ENCODE measurements around the gene ASB6.

Gene ASB6

DNA sequence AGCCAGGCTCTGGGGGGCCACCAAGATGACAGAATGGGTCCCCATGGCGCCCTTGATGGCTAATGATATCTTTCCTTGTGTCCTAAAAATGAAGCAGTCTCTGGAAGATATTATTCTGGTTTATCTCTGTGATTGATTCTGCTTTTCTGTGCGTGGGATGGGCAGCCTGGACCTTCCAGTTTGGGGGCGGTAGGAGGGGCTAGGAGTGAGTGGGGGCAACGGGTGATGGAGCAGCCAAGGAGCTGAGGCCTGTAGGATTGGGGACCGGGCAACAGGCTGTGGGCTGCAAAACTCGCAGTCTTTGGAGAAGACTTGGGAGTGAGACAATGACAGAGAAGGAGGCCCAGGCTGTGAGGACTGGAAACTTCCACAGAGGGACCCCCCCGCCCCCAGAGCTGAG lies 32.3 kb upstream of the ASB6 start:
- TF ChIP-seq SIN3A (IDR thresholded peaks at IDR 0.05; ENCODE audit: borderline replicate concordance, insufficient read depth, low read length) (no peak), POLR2AphosphoS5 (IDR thresholded peaks at IDR 0.05; ENCODE audit: low read depth, low read length) (no peak), FOXP2 (optimal IDR thresholded peaks at IDR 0.05; ENCODE audit: borderline replicate concordance, extremely low read depth, extremely low read length, insufficient read depth) (no peak), TAF1 (IDR thresholded peaks at IDR 0.05; ENCODE audit: borderline replicate concordance, insufficient read depth, low read length) (no peak)
- TF ChIP-seq, protein P1, sequence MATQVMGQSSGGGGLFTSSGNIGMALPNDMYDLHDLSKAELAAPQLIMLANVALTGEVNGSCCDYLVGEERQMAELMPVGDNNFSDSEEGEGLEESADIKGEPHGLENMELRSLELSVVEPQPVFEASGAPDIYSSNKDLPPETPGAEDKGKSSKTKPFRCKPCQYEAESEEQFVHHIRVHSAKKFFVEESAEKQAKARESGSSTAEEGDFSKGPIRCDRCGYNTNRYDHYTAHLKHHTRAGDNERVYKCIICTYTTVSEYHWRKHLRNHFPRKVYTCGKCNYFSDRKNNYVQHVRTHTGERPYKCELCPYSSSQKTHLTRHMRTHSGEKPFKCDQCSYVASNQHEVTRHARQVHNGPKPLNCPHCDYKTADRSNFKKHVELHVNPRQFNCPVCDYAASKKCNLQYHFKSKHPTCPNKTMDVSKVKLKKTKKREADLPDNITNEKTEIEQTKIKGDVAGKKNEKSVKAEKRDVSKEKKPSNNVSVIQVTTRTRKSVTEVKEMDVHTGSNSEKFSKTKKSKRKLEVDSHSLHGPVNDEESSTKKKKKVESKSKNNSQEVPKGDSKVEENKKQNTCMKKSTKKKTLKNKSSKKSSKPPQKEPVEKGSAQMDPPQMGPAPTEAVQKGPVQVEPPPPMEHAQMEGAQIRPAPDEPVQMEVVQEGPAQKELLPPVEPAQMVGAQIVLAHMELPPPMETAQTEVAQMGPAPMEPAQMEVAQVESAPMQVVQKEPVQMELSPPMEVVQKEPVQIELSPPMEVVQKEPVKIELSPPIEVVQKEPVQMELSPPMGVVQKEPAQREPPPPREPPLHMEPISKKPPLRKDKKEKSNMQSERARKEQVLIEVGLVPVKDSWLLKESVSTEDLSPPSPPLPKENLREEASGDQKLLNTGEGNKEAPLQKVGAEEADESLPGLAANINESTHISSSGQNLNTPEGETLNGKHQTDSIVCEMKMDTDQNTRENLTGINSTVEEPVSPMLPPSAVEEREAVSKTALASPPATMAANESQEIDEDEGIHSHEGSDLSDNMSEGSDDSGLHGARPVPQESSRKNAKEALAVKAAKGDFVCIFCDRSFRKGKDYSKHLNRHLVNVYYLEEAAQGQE (IDR thresholded peaks at IDR 0.05; ENCODE audit: insufficient read depth in 1 of 2, low read depth in 2 of 2, low read length in 2 of 2), result no peak

DNA sequence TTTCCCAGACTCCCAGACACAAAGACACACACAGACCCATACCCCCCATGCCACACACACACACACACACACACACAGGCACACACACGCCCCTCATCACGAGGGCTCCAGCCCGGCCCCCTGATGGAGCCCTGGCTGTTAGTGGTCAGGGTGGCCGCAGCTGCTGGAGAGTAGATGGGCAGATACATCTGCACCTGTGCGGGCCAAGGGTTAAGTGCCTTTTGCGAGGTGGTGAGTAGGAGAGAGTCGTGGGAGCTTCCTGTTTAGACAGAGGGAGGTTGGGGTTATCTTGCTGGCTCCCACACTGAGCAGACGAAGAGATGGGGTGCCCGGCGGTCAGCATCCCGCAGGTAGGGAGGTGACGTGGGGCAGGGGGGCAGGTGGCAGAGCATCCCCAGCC lies 31.7 kb upstream of the ASB6 start:
- TF ChIP-seq SIN3A (IDR thresholded peaks at IDR 0.05; ENCODE audit: borderline replicate concordance, insufficient read depth, low read length) (no peak), FOXP2 (optimal IDR thresholded peaks at IDR 0.05; ENCODE audit: borderline replicate concordance, extremely low read depth, extremely low read length, insufficient read depth) (no peak), POLR2AphosphoS5 (IDR thresholded peaks at IDR 0.05; ENCODE audit: low read depth, low read length) (no peak), TAF1 (IDR thresholded peaks at IDR 0.05; ENCODE audit: borderline replicate concordance, insufficient read depth, low read length) (no peak)
- TF ChIP-seq, protein P1 (IDR thresholded peaks at IDR 0.05; ENCODE audit: insufficient read depth in 1 of 2, low read depth in 2 of 2, low read length in 2 of 2), result no peak

DNA sequence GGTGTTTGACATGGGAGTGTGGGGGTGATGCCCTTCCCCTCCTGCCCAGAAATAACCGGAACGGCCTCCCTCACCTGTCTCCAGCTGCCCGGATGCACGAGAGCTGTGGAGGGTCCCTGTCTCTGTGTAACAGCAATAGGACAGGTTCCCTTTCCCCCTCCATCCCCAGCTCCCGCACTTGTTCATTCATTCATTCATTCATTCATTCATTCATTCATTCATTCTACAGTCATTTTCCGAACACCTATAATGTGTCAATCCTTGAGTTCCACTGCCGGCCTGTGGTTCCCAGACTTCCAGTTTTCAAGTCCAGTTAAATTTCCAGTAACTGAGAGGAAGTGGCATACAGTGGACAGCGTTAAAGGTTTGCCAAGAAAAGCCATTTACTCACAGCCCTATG lies 30.8 kb upstream of the ASB6 start:
- no peak for TF ChIP-seq TAF1 (IDR thresholded peaks at IDR 0.05; ENCODE audit: borderline replicate concordance, insufficient read depth, low read length)
- TF ChIP-seq, protein P1 (IDR thresholded peaks at IDR 0.05; ENCODE audit: insufficient read depth in 1 of 2, low read depth in 2 of 2, low read length in 2 of 2), result no peak
- no peak for TF ChIP-seq SIN3A (IDR thresholded peaks at IDR 0.05; ENCODE audit: borderline replicate concordance, insufficient read depth, low read length)
- no peak for TF ChIP-seq POLR2AphosphoS5 (IDR thresholded peaks at IDR 0.05; ENCODE audit: low read depth, low read length)
- TF ChIP-seq FOXP2 (optimal IDR thresholded peaks at IDR 0.05; ENCODE audit: borderline replicate concordance, extremely low read depth, extremely low read length, insufficient read depth), result no peak

DNA sequence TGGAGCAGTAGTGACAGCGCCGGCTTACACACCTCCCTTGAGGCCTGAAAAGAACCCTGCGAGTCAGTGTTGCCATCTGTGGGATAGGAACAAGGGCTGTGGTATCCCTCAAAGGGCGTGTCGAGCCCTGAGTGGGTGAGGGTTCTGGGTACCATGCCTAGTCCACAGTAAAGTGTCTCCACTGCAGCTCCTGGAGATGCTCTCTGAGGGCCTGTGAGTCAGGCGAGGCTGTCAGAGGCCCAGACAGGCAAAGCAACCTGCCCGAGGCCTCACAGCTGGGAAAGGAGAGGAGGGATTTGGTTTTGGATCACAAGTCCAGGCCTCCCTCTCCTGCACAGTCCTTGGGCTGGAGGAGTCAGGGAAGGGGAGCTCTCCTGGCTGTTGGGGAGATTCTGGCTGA lies 29.6 kb upstream of the ASB6 start:
- TF ChIP-seq FOXP2 (optimal IDR thresholded peaks at IDR 0.05; ENCODE audit: borderline replicate concordance, extremely low read depth, extremely low read length, insufficient read depth), result no peak
- no peak for TF ChIP-seq POLR2AphosphoS5 (IDR thresholded peaks at IDR 0.05; ENCODE audit: low read depth, low read length)
- TF ChIP-seq, protein P1 (IDR thresholded peaks at IDR 0.05; ENCODE audit: insufficient read depth in 1 of 2, low read depth in 2 of 2, low read length in 2 of 2), result no peak
- TF ChIP-seq SIN3A (IDR thresholded peaks at IDR 0.05; ENCODE audit: borderline replicate concordance, insufficient read depth, low read length), result no peak
- no peak for TF ChIP-seq TAF1 (IDR thresholded peaks at IDR 0.05; ENCODE audit: borderline replicate concordance, insufficient read depth, low read length)

DNA sequence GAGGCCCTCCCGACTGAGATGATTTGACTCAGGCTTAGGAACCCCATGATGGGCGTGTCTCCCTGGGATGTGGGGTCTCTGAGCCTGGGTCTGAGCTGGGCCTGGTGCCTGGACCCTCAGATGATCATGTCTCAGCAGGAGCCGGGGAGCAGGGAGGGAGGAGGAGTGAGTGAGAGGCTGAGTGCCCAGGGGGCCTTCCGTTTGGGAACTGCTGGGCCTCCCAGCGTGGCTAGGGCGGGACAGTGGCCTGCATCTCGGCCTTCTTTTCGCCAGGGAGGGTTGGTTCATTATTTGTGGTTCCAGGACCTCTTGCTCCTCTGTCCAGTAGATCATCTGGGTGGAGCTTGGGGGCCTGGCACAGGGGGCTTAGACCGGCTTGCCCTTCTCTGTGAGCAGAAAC lies 29.1 kb upstream of the ASB6 start:
- TF ChIP-seq FOXP2 (optimal IDR thresholded peaks at IDR 0.05; ENCODE audit: borderline replicate concordance, extremely low read depth, extremely low read length, insufficient read depth) (no peak), SIN3A (IDR thresholded peaks at IDR 0.05; ENCODE audit: borderline replicate concordance, insufficient read depth, low read length) (no peak)
- TF ChIP-seq, protein P1 (IDR thresholded peaks at IDR 0.05; ENCODE audit: insufficient read depth in 1 of 2, low read depth in 2 of 2, low read length in 2 of 2), result no peak
